ENCODE data around the gene FLYWCH2. TPM values are rescaled to one million over a fixed set of nuclear protein-coding genes. Genes with fewer than 3 reads are reported as not detected.
A peak's percentile ranks its signal among the peaks of the same experiment; 100 is the strongest.

Gene FLYWCH2
- total RNA-seq, 4 donors from 2014 or later, result 40.8 to 61.3 (median 53.1) TPM

DNA sequence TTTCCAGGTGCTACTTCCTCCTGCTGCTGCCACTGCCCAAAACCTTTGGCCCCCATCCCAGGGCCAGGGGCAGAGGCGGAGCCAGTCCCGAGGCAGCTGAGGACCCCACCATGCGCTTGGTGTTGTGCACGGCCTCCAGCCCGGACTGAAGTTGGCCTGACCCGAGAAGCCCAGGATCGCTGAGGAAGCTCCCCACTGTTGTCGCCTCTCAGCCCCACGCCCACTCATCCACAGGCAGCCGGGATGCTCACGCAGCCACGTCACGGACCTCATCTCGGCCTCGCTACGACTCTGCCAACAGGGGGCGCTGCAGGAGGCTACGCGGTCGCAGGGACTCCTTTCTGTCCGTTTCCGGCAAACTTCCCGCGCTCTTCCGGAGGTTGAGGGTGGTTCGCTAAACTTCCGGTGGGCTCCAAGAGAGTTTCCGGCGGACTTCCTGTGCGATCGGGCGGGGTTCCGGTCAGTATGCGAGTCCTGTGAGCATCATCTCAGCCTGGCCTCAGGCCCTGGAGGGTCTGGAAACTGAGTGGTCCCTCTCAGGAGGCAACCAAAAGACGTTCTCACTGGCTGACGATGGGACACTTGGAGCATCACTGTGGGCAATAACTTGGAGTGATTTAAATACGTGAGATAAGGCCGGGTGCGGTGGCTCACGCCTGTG lies 40.5 kb upstream of the FLYWCH2 start:
- H3K4me3 ChIP-seq, result peak overlapping the region in 3 of 4 donors; percentile 6 to 32 (median 8)
- H3K4me1 ChIP-seq, result peaks cover 0 to 16% (median 9%) of the 10 kb centered on the region in 4 donors
- H3K27ac ChIP-seq, result peak overlapping the region in 1 of 4 donors; percentile 65
- peak; percentile 16 to 71 (median 54) for DNase-seq
- no peaks in the 10 kb centered on the region for H3K27me3 ChIP-seq
- no peaks in the 10 kb centered on the region for H3K36me3 ChIP-seq
- no peaks in the 10 kb centered on the region for H3K9me3 ChIP-seq
- TF ChIP-seq, protein P1, sequence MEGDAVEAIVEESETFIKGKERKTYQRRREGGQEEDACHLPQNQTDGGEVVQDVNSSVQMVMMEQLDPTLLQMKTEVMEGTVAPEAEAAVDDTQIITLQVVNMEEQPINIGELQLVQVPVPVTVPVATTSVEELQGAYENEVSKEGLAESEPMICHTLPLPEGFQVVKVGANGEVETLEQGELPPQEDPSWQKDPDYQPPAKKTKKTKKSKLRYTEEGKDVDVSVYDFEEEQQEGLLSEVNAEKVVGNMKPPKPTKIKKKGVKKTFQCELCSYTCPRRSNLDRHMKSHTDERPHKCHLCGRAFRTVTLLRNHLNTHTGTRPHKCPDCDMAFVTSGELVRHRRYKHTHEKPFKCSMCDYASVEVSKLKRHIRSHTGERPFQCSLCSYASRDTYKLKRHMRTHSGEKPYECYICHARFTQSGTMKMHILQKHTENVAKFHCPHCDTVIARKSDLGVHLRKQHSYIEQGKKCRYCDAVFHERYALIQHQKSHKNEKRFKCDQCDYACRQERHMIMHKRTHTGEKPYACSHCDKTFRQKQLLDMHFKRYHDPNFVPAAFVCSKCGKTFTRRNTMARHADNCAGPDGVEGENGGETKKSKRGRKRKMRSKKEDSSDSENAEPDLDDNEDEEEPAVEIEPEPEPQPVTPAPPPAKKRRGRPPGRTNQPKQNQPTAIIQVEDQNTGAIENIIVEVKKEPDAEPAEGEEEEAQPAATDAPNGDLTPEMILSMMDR (IDR thresholded peaks at IDR 0.05), result peak in 5 of 6 experiments; percentile 4 to 50 (median 40)
- no peak for TF ChIP-seq POLR2A (IDR thresholded peaks at IDR 0.05)

DNA sequence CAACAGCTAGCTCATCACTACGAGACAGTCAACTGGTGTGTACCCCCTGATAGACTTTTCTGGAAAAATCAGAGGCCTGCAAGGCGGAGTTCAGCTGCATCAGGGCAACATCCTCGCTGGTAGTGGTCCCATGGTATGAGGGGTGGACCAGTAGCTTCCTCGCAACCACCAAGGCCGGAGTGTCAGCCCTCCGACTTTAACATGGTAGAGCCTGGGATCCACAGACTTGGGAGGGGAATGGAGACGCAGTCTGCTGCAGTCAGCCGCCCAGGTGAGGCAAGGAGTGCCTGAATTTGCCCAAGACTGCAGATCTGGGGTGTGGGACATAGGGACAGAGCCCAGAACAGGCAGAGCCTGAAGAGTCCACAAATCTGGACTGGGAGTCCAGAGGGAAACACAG lies 39.5 kb upstream of the FLYWCH2 start:
- TF ChIP-seq, protein P1 (IDR thresholded peaks at IDR 0.05), result no peak
- no peak for TF ChIP-seq POLR2A (IDR thresholded peaks at IDR 0.05)
- Histone ChIP-seq H3K4me1 (peaks cover 0 to 16% (median 9%) of the 10 kb centered on the region in 4 donors), H3K9me3 (no peaks in the 10 kb centered on the region), H3K4me3 (no peak overlapping the region), H3K27me3 (no peaks in the 10 kb centered on the region), H3K36me3 (no peaks in the 10 kb centered on the region), H3K27ac (no peak overlapping the region)
- peak in 1 of 3 donors; percentile 31 for DNase-seq

DNA sequence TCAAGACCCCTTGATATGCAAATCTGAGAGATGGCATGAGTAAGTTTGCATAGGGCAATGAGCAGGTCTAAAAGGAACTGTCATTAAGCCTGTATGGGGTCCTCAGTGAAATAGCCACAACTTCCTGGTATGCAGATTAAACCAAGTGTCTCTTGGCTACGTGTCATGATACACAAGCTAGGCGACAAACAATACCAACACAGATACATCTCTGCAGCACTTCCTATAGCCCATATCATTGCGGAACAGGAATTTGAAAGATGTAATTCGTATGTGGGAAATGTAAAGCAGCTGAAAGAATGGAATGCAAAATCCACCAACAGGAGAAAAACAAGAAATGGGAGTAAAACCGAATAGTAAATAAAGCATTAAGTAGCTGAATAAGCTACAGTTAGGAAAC lies 37.9 kb upstream of the FLYWCH2 start:
- no peak for DNase-seq
- no peaks in the 10 kb centered on the region for H3K36me3 ChIP-seq
- H3K4me1 ChIP-seq, result peaks cover 0 to 16% (median 9%) of the 10 kb centered on the region in 4 donors
- no peak overlapping the region for H3K4me3 ChIP-seq
- no peak overlapping the region for H3K27ac ChIP-seq
- no peaks in the 10 kb centered on the region for H3K27me3 ChIP-seq
- H3K9me3 ChIP-seq, result no peaks in the 10 kb centered on the region
- TF ChIP-seq POLR2A (IDR thresholded peaks at IDR 0.05), result no peak
- TF ChIP-seq, protein P1 (IDR thresholded peaks at IDR 0.05), result no peak

DNA sequence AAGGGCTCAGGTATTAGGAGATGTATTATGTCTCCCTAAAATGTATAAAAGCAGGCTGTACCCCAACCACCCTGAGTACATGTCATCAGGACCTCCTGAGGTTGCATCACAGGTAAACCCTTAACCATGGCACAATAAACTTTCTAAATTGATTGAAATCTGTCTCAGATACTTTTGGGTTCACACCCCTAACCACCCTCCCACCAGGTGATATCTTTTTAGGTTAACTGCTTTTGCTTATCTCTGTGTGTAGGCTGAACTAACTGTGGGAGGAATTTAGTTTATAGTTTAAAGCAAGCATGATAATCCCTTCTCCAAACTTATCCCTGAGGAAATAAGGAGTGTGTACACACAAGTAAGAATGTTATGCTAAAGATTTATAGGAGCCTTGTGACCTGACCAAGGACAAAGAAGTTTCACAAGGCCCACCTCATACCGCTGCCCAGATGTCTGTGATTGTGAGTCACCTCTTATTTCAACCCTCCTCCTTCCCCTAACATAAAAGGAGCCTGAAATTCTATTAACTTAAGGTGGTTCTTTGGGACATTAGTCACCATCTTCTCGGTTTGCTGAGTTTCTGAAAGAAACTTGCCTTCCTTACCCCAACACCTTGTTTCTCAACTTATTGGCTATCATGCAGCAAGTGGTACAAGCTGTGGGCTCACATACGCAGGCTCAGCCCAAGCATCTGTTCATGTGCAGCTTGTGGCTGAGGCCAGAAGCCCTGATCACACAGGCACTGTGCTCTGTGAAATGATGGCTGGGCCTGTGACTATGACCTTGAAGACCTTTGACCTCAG lies 36.3 kb upstream of the FLYWCH2 start:
- Histone ChIP-seq H3K36me3 (no peaks in the 10 kb centered on the region), H3K27me3 (no peaks in the 10 kb centered on the region), H3K27ac (no peak overlapping the region), H3K9me3 (no peaks in the 10 kb centered on the region), H3K4me1 (peaks cover 0 to 8% (median 7%) of the 10 kb centered on the region in 4 donors), H3K4me3 (no peak overlapping the region)
- DNase-seq, result no peak
- TF ChIP-seq, protein P1 (IDR thresholded peaks at IDR 0.05), result no peak
- TF ChIP-seq POLR2A (IDR thresholded peaks at IDR 0.05), result no peak

DNA sequence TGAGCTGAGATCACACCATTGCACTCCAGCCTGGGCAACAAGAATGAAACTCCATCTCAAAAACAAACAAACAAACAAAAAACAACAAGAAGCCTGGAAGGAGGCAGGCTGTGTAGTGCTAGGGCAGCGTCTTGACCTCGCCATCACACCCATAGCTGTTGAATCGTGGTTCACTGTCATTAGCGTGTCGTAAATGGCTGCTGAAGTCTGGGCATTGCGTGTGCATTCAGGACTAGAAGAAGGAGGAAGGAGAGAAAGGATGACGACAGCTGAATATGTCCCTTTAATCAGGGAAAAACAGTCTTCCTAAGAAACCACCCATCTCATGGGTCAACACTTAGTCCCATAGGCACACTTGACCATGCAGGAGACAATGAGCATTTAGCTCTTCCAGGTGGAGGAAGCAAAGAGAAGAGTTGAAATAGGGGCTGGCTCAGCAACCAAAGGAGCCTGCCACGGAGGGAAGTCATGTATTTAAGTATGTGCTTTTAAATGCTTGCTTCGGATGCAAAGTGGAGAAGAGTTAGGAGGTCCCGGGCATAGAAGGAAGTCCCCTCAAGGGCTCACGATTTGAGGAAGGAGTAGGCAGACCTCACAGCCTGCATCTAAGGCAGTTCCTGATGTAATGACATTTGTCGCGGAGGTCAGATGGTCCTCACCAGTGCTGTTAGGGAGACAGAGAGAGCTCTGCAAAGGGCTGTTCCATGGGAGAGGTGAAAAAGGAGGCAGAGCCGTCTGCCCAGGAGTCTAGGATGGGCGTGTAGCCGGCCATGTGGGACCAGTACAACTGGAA lies 33.9 kb upstream of the FLYWCH2 start:
- Histone ChIP-seq H3K27ac (no peak overlapping the region), H3K4me1 (no peaks in the 10 kb centered on the region), H3K27me3 (no peaks in the 10 kb centered on the region), H3K36me3 (no peaks in the 10 kb centered on the region), H3K9me3 (no peaks in the 10 kb centered on the region), H3K4me3 (no peak overlapping the region)
- no peak for DNase-seq
- TF ChIP-seq, protein P1 (IDR thresholded peaks at IDR 0.05), result no peak
- no peak for TF ChIP-seq POLR2A (IDR thresholded peaks at IDR 0.05)

Measured in Peyer's patch (tissue), 4 donors.